ENCODE results near the gene ETV1. TPM values are rescaled to one million over a fixed set of nuclear protein-coding genes. Genes with fewer than 3 reads are reported as not detected.

ETV1 gene
- total and polyA plus RNA-seq, 9 of the 15 experiments (the other 6 are each of a cell fraction or from before 2014, with no cell fraction given), result 7.2 to 27.4 (median 14.0) TPM

DNA sequence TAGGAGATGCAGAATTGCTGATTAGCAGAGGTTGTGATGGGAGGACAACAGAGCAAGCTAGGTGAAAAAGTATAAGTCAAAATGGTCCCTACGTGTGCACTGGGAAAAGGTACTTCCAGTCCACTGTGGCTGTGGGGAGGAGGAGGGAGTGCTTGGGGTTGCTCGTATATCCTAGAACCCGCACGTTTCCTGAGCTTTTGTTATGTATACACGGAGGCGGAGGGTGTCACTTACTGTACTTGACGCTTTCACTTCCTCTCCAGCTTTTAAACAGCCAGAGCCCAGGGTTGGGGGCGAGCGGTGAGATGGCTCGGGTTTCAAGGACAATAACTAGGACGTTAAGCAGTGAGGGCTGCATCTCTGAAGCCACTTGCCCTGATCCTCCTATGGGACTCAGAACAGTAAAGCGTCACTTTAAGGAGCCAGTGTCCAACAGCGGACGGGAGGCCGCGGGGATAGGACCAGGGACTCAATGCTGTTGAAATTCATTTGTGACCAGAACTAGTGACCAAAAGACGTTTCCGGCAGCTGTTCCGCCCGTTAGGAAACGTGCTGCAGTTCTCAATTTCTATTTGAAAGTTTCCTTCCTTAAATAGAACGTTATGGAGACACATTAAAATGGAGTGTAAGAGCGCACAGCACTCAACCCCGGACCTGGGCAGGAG is 985 bp upstream of the ETV1 start:
- H3K27ac ChIP-seq (ENCODE audit: extremely low read depth, low read depth, low read length), result peak overlapping the region; percentile 93
- WGBS (ENCODE audit: insufficient coverage, low coverage, missing lambda C conversion rate), result 2% methylated on average over 23 of the region's 24 CpGs
- ATAC-seq (peak; percentile 26), FAIRE-seq (no peak), DNase-seq (ENCODE audit: extremely low read depth in 1 of 4, low spot score in 3 of 4) (peak in 2 of 4 experiments; percentile 37 to 79)
- POLR2A ChIA-PET, result interaction anchor here (0.5 to 3.1 kb wide), 11 partner anchors 8 to 1367 kb away, joined by 3 to 19 read pairs (median 4); no protein-coding TSS in a partner anchor
- peak overlapping the region; percentile 51 for H3K4me3 ChIP-seq
- H2AFZ ChIP-seq (ENCODE audit: low read depth, low read length), result peak overlapping the region; percentile 82
- H3K79me2 ChIP-seq (ENCODE audit: control insufficient read depth, insufficient read depth, low read length), result peaks cover 21% of the 10 kb centered on the region
- H3K4me2 ChIP-seq (ENCODE audit: insufficient read depth, low read length), result peak overlapping the region; percentile 89
- peaks cover 3 to 4% of the 10 kb centered on the region in 2 experiments; a peak in 4 of 5 replicates for H3K4me1 ChIP-seq (replicated peaks in 1 of 2; ENCODE audit: control insufficient read depth in 2 of 2, insufficient read depth in 2 of 2, low read length in 2 of 2)
- H3K27me3 ChIP-seq (ENCODE audit: control insufficient read depth in 2 of 2, insufficient read depth in 2 of 2, low read length in 2 of 2), result no peaks in the 10 kb centered on the region
- no peaks in the 10 kb centered on the region for H4K20me1 ChIP-seq (replicated peaks; ENCODE audit: control insufficient read depth, insufficient read depth, low read length)
- intact Hi-C loops (cut with micrococcal nuclease) (loop anchor here (10.0 kb wide), 1 partner anchor 464 kb away; no protein-coding TSS in a partner anchor), in situ Hi-C loops (cut with MboI) (loop anchor here (25.0 kb wide), 1 partner anchor 1278 kb away; no protein-coding TSS in a partner anchor)
- peak overlapping the region; percentile 75 to 84; a peak in 3 of 4 replicates for H3K9ac ChIP-seq (ENCODE audit: insufficient read depth in 1 of 2, low read depth in 2 of 2, low read length in 2 of 2)
- CTCF ChIA-PET (ENCODE audit: low intra/inter-chr PET ratio), result no interaction called here
- H3K36me3 ChIP-seq (ENCODE audit: control insufficient read depth, insufficient read depth, low read length), result no peaks in the 10 kb centered on the region
- H3K9me1 ChIP-seq (ENCODE audit: control insufficient read depth, insufficient read depth, low read length), result no peaks in the 10 kb centered on the region
- BruUV-seq (replicated peaks), result no TSS peak
- H3K9me3 ChIP-seq (replicated peaks; ENCODE audit: control insufficient read depth, insufficient read depth, low read depth, low read length), result no peaks in the 10 kb centered on the region
- TF ChIP-seq CREBBP (IDR thresholded peaks at IDR 0.05; ENCODE audit: low read depth, low read length) (no peak), KDM5B (IDR thresholded peaks at IDR 0.05; ENCODE audit: insufficient replicate concordance, low read depth, low read length) (peak; percentile 53), MYBL2 (IDR thresholded peaks at IDR 0.05; ENCODE audit: low read depth) (peak; percentile 82), MYBL2 (CRISPR knock-in tag; IDR thresholded peaks at IDR 0.05; ENCODE audit: borderline replicate concordance) (no peak), KDM1A (IDR thresholded peaks at IDR 0.05) (peak; percentile 9 to 54; a peak in 1 of 4 replicates), HDAC2 (IDR thresholded peaks at IDR 0.05) (no peak), ZNF282 (CRISPR knock-in tag; IDR thresholded peaks at IDR 0.05) (no peak), TCF7L2 (IDR thresholded peaks at IDR 0.05; ENCODE audit: low read depth, low read length) (no peak), KAT2B (IDR thresholded peaks at IDR 0.05; ENCODE audit: low read depth, low read length) (no peak), SRSF3 (IDR thresholded peaks at IDR 0.05; ENCODE audit: insufficient read depth, low read length) (no peak), IRF2 (CRISPR knock-in tag; IDR thresholded peaks at IDR 0.05) (no peak), HNRNPLL (IDR thresholded peaks at IDR 0.05; ENCODE audit: low read depth, low read length, poor library complexity, severe bottlenecking) (no peak), ZNF347 (CRISPR knock-in tag; IDR thresholded peaks at IDR 0.05; ENCODE audit: low read depth) (no peak), NFIX (CRISPR knock-in tag; IDR thresholded peaks at IDR 0.05; ENCODE audit: low read depth) (no peak), TCF3 (CRISPR knock-in tag; IDR thresholded peaks at IDR 0.05) (0 out of 2 replicates have a peak, but pooled peaks have one; percentile 7), MEIS2 (IDR thresholded peaks at IDR 0.05; ENCODE audit: partially characterized antibody) (peak; percentile 6), PURB (CRISPR knock-in tag; IDR thresholded peaks at IDR 0.05; ENCODE audit: low read depth) (no peak), SMARCA4 (IDR thresholded peaks at IDR 0.05) (0 out of 2 replicates have a peak, but pooled peaks have one; percentile 2), EP400 (IDR thresholded peaks at IDR 0.05) (no peak; the same call in 1 of the 2 replicates), YBX1 (IDR thresholded peaks at IDR 0.05) (no peak), ZNF785 (CRISPR knock-in tag; IDR thresholded peaks at IDR 0.05) (no peak), ZKSCAN8 (CRISPR knock-in tag; IDR thresholded peaks at IDR 0.05) (no peak)
- TF ChIP-seq, protein P1, sequence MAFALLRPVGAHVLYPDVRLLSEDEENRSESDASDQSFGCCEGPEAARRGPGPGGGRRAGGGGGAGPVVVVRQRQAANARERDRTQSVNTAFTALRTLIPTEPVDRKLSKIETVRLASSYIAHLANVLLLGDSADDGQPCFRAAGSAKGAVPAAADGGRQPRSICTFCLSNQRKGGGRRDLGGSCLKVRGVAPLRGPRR (CRISPR knock-in tag; IDR thresholded peaks at IDR 0.05), result no peak
- TF ChIP-seq, protein P2, sequence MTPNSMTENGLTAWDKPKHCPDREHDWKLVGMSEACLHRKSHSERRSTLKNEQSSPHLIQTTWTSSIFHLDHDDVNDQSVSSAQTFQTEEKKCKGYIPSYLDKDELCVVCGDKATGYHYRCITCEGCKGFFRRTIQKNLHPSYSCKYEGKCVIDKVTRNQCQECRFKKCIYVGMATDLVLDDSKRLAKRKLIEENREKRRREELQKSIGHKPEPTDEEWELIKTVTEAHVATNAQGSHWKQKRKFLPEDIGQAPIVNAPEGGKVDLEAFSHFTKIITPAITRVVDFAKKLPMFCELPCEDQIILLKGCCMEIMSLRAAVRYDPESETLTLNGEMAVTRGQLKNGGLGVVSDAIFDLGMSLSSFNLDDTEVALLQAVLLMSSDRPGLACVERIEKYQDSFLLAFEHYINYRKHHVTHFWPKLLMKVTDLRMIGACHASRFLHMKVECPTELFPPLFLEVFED (CRISPR knock-in tag; conservative IDR thresholded peaks at IDR 0.05), result no peak
